ENCODE data around the gene ANG.

- no peak for TF ChIP-seq CTCF (conservative IDR thresholded peaks at IDR 0.05; ENCODE audit: low read depth, low read length)
- no peak for TF ChIP-seq EZH2 (IDR thresholded peaks at IDR 0.05; ENCODE audit: borderline replicate concordance, low read depth, low read length, poor library complexity, severe bottlenecking)
Observed at GRCh38 chr14:20711685-20712084, 23.1 kb downstream of the ANG start.

Data from A673 (cell line).